Iris pigment epithelial cell (primary cell): Measurements from ENCODE around the gene NR5A1.

Experiments used
- DNase-seq: peaks from one replicate; pipeline ENCODE4 v3.0.0-alpha.2; 2011; ENCODE audit warnings: low read depth

NR5A1 gene

GRCh38 chr9:124498499-124499146 is 8.6 kb downstream of the NR5A1 start:
- DNase-seq = no peak

- no peak for DNase-seq
Measured at GRCh38 chr9:124498040-124498439, 9.2 kb downstream of the NR5A1 start.

- DNase-seq = no peak
Measured at GRCh38 chr9:124497441-124497840, 9.8 kb downstream of the NR5A1 start.

GRCh38 chr9:124496463-124496862 is 10.7 kb downstream of the NR5A1 start:
- DNase-seq = no peak

- no peak for DNase-seq
Measured at GRCh38 chr9:124496075-124496449, 11.1 kb downstream of the NR5A1 start.

- DNase-seq = no peak
Measured at GRCh38 chr9:124495126-124496074, 11.8 kb downstream of the NR5A1 start.

- DNase-seq = no peak
Measured at GRCh38 chr9:124493794-124494479, 13.3 kb downstream of the NR5A1 start.

- no peak for DNase-seq
Measured at GRCh38 chr9:124493218-124493617, 14.0 kb downstream of the NR5A1 start.

GRCh38 chr9:124492818-124493217 is 14.4 kb downstream of the NR5A1 start:
- no peak for DNase-seq

GRCh38 chr9:124491049-124491975 is 15.9 kb downstream of the NR5A1 start:
- DNase-seq = no peak

GRCh38 chr9:124490004-124490403 is 17.2 kb downstream of the NR5A1 start:
- no peak for DNase-seq

GRCh38 chr9:124489222-124489621 is 18.0 kb downstream of the NR5A1 start:
- DNase-seq = no peak

GRCh38 chr9:124488641-124489210 is 18.5 kb downstream of the NR5A1 start:
- DNase-seq = no peak

- DNase-seq = no peak
Measured at GRCh38 chr9:124487260-124488182, 19.7 kb downstream of the NR5A1 start.

- no peak for DNase-seq
Measured at GRCh38 chr9:124486778-124487259, 20.4 kb downstream of the NR5A1 start.

- DNase-seq = no peak
Measured at GRCh38 chr9:124485936-124486335, 21.3 kb downstream of the NR5A1 start.

- DNase-seq = no peak
Measured at GRCh38 chr9:124485201-124485600, 22.0 kb downstream of the NR5A1 start.

GRCh38 chr9:124483481-124483880 is 23.7 kb downstream of the NR5A1 start:
- no peak for DNase-seq

- DNase-seq = no peak
Measured at GRCh38 chr9:124482431-124483031, 24.7 kb downstream of the NR5A1 start.

- no peak for DNase-seq
Measured at GRCh38 chr9:124481115-124481514, 26.1 kb downstream of the NR5A1 start.
